Adrenal gland (tissue), 12 donors: ENCODE results near the gene HOXD9. TPM values are rescaled to one million over a fixed set of nuclear protein-coding genes. Genes with fewer than 3 reads are reported as not detected.

Experiments
- DNase-seq, 7 donors: peaks; one replicate each; pipeline ENCODE4 v3.0.0-alpha.2; 2019 to 2020
- H3K27ac ChIP-seq, 5 donors: fragments of 200-600 bp; sonication (generic) in 4 of 5; 1 replicate in 3 of 5; 2 replicates in 2 of 5; pipeline versions ENCODE4 v1.5.1 to v1.8.0; 2016 to 2020; ENCODE audit warnings: mild to moderate bottlenecking in 1 of 5
- H3K27me3 ChIP-seq: fragments of 200-600 bp; 2 replicates; pipeline ENCODE4 v1.8.0; 2021
- H3K36me3 ChIP-seq, 2 donors: fragments of 200-600 bp; replicated peaks in 1 of 2; 1 replicate in 1 of 2; 2 replicates in 1 of 2; pipeline versions ENCODE4 v1.5.1 to v1.8.0; 2018 to 2022
- H3K4me1 ChIP-seq, 2 donors: fragments of 200-600 bp; replicated peaks in 1 of 2; 1 replicate in 1 of 2; 2 replicates in 1 of 2; pipeline versions ENCODE4 v1.5.1 to v1.8.0; 2018 to 2021
- H3K4me3 ChIP-seq, 4 donors: fragments of 200-600 bp; sonication (generic) in 3 of 4; one replicate each; pipeline ENCODE4 v1.5.1; 2016 to 2018
- H3K9me3 ChIP-seq, 3 donors: fragments of 200-600 bp; sonication (generic) in 1 of 3; replicated peaks in 1 of 3; 1 replicate in 2 of 3; 2 replicates in 1 of 3; pipeline versions ENCODE4 v1.5.1 to v1.8.0; 2016 to 2021
- CTCF ChIP-seq, 6 experiments: fragments of 450-650 bp in 4 of 6; fragments of 200-600 bp in 2 of 6; sonication (generic) in 1 of 6; IDR thresholded peaks; 1 replicate in 5 of 6; 2 replicates in 1 of 6; pipeline versions ENCODE4 v1.5.1 to v1.8.0; 2016 to 2021; ENCODE audit warnings: antibody characterized with exemption in 6 of 6, mild to moderate bottlenecking in 2 of 6, moderate library complexity in 1 of 6
- POLR2A ChIP-seq, 2 donors: fragments of 450-650 bp; IDR thresholded peaks; one replicate each; pipeline ENCODE4 v1.6.1; 2017; ENCODE audit warnings: antibody characterized with exemption in 2 of 2, mild to moderate bottlenecking in 2 of 2, moderate library complexity in 1 of 2
- WGBS, 4 donors: extraction: QIAGEN DNeasy Blood & Tissue Kit in 2 of 4; methylation state at CpG; one replicate each; pipeline versions ENCODE4 v1.1.5 to v1.1.7; 2013 to 2017; 5-methylcytosine and 5-hydroxymethylcytosine counted together
- intact Hi-C, 2 donors: fragments of 100-400 bp; cut with DNase I; formaldehyde crosslinking; loops; one replicate each; pipeline versions ENCODE4 v1.14.1 to v1.15.0; 2022 to 2023
- polyA plus RNA-seq, 3 donors: library from polyadenylated mRNA; stranded (reverse); fragments of 200-250 nt in 2 of 3; fragments of 350-450 nt in 1 of 3; fragmentation: Illumina TruSeq in 1 of 3; extraction: RNeasy Lipid Tissue Mini Kit (QIAGEN cat#74804) in 1 of 3; gene quantifications; one replicate each; pipeline ENCODE4 v1.2.3, GENCODE V29; 2013 to 2014
- total RNA-seq, 9 donors: library from RNA; depleted of rRNA in 4 of 9; stranded (reverse); fragments of >200 nt in 4 of 9; fragments of 120-200 nt in 1 of 9; fragmentation: NEBNext Ultra II Directional in 1 of 9; extraction: Animal tissue kit (Norgen Biotek cat#: 25700) in 1 of 9; gene quantifications; one replicate each; pipeline versions ENCODE4 v1.1.0 to v1.2.4, GENCODE V29; 2013 to 2023
- donor health status: healthy with polysubstance abuse.
- donor health status: Bipolar disorder and iron deficiency.
- donor health status: DM: yes; HTN: yes; CAD: no.
- donor health status: DM: no; HTN: no; CAD: no.
- donor health status: DM: no; HTN: no; CAD: no.
- donor health status: DM: yes; HTN: yes; CAD: no.

HOXD9 gene
- total and polyA plus RNA-seq, 12 donors: 2.4 to 35.6 (median 7.5) TPM

- no peak for DNase-seq
- H3K9me3 ChIP-seq: no peaks in the 10 kb centered on the region
- TF ChIP-seq CTCF (IDR thresholded peaks at IDR 0.05) (no peak), POLR2A (IDR thresholded peaks at IDR 0.05) (no peak)
- H3K4me3 ChIP-seq: peak within 1 kb of the TSS in 1 of 4 donors; percentile 41
- peaks cover 4 to 29% of the 10 kb centered on the region in 2 donors for H3K4me1 ChIP-seq
- peaks cover 97% of the 10 kb centered on the region for H3K27me3 ChIP-seq
- no peaks in the 10 kb centered on the region for H3K36me3 ChIP-seq
- intact Hi-C loops: loop anchor here in 1 of 2 donors (5.0 to 10.0 kb wide), 2 partner anchors 725 to 838 kb away; no protein-coding TSS in a partner anchor
- no peak within 1 kb of the TSS for H3K27ac ChIP-seq
- 2 to 18% (median 4%) methylated on average over 13 to 94 of the region's 95 CpGs for WGBS, 4 donors
These were observed 30.0 kb upstream of the HOXD9 start, which contains the start of gene HOXD13 for GRCh38 chr2:176092270-176093144. Gene HOXD13, plus strand, starts transcription at chr2:176092721. Its CDS starts 170 bp downstream, at chr2:176092891.

- H3K36me3 ChIP-seq: no peaks in the 10 kb centered on the region
- 5 to 9% (median 7%) methylated on average over 22 to 53 of the region's 53 CpGs for WGBS, 4 donors
- peak overlapping the region in 1 of 4 donors; percentile 41 for H3K4me3 ChIP-seq
- no peaks in the 10 kb centered on the region for H3K9me3 ChIP-seq
- peaks cover under 1 to 27% of the 10 kb centered on the region in 2 donors for H3K4me1 ChIP-seq
- intact Hi-C loops: loop anchor here in 1 of 2 donors (5.0 to 10.0 kb wide), 2 partner anchors 726 to 839 kb away; no protein-coding TSS in a partner anchor
- peaks cover 97% of the 10 kb centered on the region for H3K27me3 ChIP-seq
- TF ChIP-seq CTCF (IDR thresholded peaks at IDR 0.05): no peak
- no peak for TF ChIP-seq POLR2A (IDR thresholded peaks at IDR 0.05)
- DNase-seq: no peak
- no peak overlapping the region for H3K27ac ChIP-seq
These were observed 29.2 kb upstream of the HOXD9 start for GRCh38 chr2:176093145-176093897.

DNA sequence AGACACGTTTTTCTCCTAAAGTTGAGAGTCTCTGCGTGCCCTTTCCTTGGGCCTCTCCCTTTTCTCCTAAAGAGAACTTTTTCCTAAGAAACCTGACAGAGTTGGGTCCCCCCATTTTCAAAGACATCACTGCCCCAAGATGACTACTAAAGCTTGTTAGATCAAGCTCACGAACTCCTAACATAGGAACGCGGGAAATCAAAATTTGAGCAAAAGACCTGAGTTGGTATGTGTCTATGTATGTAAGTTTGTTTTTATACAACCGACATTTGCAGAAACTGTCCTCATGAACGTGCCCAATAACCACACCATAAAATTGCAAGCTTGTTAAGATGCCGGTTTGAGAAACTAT, 28.6 kb upstream of the HOXD9 start:
- H3K4me3 ChIP-seq: no peak overlapping the region
- H3K9me3 ChIP-seq: no peaks in the 10 kb centered on the region
- TF ChIP-seq CTCF (IDR thresholded peaks at IDR 0.05) (no peak), POLR2A (IDR thresholded peaks at IDR 0.05) (no peak)
- peaks cover 97% of the 10 kb centered on the region for H3K27me3 ChIP-seq
- 11 to 15% (median 13%) methylated on average over 8 of the region's 8 CpGs for WGBS, 4 donors
- intact Hi-C loops: loop anchor here in 1 of 2 donors (5.0 to 10.0 kb wide), 2 partner anchors 727 to 839 kb away; no protein-coding TSS in a partner anchor
- peaks cover 0 to 25% of the 10 kb centered on the region in 2 donors for H3K4me1 ChIP-seq
- H3K27ac ChIP-seq: no peak overlapping the region
- H3K36me3 ChIP-seq: no peaks in the 10 kb centered on the region
- no peak for DNase-seq

- Histone ChIP-seq H3K4me1 (peaks cover 0 to 25% of the 10 kb centered on the region in 2 donors), H3K27ac (no peak overlapping the region), H3K27me3 (peaks cover 98% of the 10 kb centered on the region), H3K4me3 (no peak overlapping the region), H3K36me3 (no peaks in the 10 kb centered on the region), H3K9me3 (no peaks in the 10 kb centered on the region)
- 8 to 17% (median 10%) methylated on average over 12 of the region's 12 CpGs for WGBS, 4 donors
- DNase-seq: no peak
- intact Hi-C loops: loop anchor here in 1 of 2 donors (5.0 to 10.0 kb wide), 2 partner anchors 727 to 840 kb away; no protein-coding TSS in a partner anchor
- TF ChIP-seq POLR2A (IDR thresholded peaks at IDR 0.05) (no peak), CTCF (IDR thresholded peaks at IDR 0.05) (no peak)
These were observed 28.2 kb upstream of the HOXD9 start for GRCh38 chr2:176094349-176094748.
